Suppressor macrophage treated with lipopolysaccharide for 1 hour (primary cell): Measurements from ENCODE around the gene ZSWIM5.
"Not testable (repeated sequence)": the region's sequence is repeated elsewhere in the genome, so short reads cannot be mapped to it uniquely, and the experiment has no call there.

Experiments
- DNase-seq, 3 donors: peaks; one replicate each; pipeline ENCODE4 v3.0.0-alpha.2; 2020 to 2022

Gene ZSWIM5

DNA sequence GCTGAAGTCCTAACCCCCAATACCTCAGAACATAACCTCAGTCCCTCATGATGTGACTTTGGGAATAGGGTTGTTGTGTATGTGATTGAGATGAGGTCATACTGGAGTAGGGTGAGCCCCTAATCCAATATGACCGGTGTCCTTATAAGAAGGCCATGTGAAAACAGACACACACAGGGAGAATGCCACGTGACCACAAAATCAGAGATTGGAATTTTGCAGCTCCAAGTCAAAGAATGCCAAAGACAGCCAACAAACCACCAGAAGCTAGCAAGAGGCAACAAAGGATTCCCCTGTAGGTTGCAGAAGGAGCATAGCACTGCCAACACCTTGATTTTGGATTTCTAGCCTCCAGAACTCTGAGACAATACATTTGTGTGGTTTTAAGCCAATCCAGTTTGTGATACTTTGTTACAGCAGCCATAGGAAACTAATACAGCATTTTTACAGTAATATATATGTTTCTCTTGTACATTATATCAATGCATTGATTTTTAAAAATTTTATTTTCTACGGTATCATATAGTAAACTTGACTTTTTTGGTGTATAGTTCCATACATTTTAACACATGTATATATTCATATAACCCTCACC lies 5.4 kb downstream of the ZSWIM5 start:
- DNase-seq, result no peak

DNA sequence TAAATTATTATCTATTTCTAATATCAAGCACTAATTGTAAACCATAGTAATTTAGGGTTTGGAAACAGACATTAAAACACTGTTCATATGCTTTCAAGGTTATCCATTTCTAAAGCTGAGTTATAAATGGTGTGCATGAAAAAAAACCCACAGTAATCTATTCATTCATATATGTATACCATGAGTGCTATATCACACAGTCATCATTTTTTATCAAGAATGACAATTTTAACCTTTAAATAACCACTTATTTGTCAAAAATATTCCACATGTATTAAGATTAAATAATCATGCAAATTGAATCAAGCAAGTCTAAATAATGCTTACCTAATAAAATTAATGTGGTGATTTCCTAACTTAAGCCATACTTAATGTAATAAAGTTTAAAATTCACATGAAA lies 6.0 kb downstream of the ZSWIM5 start:
- DNase-seq, result no peak

DNA sequence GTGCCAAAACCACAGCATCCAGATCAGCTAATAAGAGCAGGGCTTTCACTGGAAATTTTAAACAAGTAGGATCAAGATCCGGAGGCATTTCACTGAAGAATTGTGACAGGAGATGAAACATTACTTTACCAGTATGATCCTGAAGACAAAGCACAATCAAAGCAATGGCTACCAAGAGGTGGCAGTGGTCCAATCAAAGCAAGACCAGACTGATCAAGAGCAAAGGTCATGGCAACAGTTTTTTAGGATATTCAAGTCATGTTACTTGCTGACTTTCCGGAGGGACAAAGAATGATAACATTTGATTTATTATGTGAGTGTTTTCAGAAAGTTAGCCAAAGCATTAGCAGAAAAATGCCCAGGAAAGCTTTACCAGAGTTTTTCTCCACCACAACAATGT lies 8.2 kb downstream of the ZSWIM5 start:
- DNase-seq, result no peak

DNA sequence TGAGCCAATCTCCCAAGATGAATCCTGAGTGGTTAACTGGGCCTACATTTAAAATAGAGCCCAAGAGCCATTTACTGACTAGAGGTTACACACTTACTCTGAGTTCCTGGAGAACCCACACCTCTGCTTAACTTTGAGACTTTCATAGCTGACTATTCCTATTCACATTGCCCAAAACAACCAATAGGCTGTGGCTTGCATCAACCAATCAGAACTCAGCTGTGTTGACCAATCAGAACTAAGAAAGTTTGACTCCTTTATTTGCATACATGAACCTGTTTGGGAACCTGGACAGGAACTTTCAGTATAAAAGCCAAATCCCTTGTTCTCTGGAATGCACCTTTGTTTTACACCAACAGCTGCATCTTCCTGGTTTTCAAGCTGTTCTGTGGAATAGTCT lies 9.5 kb downstream of the ZSWIM5 start:
- DNase-seq, result no peak

DNA sequence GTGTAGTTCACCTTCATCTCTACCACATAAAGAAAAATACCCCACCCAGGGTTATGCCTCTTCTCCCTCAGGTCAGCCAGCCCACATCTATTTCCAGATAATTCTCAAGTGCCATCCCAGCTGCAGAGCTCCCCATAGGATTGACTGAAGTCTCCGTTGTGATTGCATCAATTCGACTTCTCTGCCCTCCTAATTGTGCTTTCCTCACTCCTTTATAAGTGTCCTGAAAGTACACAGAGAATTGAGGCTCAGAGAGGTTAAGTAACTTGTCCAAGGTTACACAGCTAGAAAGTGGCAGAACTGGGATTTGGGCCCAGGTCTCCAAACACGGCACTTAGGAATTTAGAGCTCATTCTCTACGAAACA lies 15.0 kb downstream of the ZSWIM5 start:
- DNase-seq, result no peak

DNA sequence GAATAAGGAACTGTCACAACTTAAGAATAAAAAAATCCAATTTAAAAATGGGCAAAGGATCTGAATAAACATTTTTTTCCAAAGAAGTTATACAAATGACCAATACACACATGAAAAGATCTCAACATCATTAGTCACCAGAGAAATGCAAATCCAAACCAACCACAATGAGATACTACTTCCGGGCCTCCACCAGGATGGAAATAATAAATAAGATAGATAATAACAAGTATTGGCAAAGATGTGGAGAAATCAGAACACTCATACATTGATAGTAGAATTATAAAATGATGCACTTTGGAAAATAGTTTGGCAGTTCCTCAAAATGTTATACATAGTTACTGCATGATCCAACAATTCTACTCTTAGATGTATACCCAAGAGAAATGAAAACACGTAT lies 18.7 kb downstream of the ZSWIM5 start:
- no peak for DNase-seq

DNA sequence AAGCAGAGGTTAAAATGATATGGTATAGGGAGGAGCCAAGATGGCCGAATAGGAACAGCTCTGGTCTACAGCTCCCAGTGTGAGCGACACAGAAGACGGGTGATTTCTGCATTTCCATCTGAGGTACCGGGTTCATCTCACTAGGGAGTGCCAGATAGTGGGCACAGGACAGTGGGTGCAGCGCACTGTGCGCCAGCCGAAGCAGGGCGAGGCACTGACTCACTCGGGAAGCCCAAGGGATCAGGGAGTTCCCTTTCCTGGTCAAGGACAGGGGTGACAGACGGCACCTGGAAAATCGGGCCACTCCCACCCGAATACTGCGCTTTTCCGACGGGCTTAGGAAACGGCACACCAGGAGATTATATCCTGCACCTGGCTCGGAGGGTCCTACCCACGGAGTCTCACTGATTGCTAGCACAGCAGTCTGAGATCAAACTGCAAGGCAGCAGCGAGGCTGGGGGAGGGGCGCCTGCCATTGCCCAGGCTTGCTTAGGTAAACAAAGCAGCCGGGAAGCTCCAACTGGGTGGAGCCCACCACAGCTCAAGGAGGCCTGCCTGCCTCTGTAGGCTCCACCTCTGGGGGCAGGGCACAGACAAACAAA lies 26.4 kb downstream of the ZSWIM5 start:
- not testable (repeated sequence) for DNase-seq

DNA sequence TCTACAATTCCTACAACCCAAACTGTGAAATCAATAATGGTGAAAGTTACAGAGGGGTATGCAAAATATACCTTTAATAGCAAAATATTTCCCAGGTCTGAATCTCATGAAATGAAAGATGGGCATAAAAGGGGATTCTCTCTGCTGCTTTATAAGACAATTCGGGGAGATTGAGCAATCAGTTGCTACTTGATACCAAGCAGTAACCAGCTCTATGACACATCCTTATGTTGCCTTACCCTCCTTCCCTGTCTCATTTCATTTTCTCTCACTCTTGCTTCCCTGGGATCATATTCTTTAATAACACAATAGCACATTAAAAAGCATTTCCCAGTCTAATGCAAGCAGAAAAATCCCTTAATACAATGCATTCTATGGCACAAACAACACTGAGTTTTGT lies 29.0 kb downstream of the ZSWIM5 start:
- DNase-seq, result no peak

DNA sequence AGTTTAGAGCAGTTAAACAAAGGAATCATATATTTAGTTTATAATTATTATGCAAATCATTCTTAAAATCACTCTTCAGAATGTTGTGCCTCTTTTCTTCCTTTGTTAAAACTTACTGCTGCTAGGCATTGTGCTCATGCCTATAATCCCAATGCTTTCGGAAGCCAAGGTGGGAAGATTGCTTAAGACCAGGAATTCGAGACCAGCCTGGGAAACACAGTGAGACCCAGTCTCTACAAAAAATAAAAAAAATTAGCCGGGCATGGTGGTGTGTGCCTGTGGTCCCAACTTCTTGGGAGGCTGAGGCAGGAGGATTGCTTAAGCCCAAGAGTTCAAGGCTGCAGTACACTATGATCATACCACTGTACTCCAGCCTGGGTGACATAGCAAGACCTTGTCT lies 33.6 kb downstream of the ZSWIM5 start:
- DNase-seq, result no peak

DNA sequence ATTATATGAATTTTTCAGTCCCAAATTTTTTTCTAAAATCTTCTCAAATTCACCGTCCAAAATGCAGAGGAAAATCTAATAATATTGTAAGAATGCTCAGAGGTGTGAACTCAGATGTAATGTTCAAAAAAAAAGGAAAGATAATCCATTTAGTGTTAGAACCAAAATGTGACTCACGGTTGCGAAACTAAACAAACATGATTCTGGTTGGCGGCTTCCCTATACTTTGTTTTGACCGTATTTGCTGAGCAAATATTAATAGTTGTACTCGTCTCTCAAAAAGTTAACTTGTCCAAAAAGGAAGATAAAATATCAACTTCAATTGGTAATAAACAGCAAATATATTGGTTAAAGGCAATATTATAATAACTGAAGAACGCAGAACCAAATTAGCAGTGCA lies 34.4 kb downstream of the ZSWIM5 start:
- DNase-seq, result peak; percentile 25 to 63 (median 30)

DNA sequence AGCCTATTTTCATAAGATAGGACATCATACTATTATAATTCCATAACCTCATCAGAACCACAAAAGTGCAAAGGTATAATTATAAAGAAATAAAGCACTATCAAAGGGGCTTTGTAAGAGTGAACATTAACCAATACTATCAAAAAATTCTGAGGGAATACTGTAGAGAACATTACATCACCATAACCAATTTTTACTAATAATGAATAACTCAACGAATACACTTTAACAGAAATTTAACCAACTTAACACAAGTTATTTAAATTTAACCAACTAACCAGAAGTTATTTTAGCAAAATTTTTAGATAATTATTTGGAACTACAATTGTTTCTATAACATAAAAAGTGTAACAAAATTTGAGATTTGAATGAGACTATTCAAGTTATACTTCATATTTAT lies 34.8 kb downstream of the ZSWIM5 start:
- DNase-seq, result no peak

DNA sequence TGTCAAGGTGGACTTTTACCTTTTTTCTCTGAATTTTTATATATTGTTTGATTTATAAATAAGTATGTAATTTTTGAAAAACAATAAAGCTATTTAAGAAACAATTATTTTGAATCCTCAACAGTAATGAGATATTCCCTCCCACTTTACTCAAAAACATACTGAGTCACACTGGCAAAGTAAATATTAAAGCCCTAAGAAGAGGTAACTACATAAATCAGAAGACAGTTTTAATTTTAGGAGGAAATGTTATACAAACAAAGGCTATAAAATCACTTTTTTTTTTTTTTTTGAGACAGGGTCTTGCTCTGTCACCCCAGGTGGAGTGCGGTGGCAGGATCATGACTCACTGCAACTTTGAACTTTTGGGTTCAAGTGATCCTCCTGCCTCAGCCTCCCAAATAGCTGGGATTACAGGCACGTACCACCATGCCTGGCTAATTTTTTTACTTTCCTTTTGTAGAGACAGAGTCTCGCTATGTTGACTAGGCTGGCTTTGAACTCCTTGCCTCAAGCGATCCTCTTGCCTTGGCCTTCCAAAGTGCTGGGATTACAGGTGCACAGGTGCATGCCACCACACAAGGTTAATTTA lies 36.2 kb downstream of the ZSWIM5 start:
- no peak for DNase-seq

DNA sequence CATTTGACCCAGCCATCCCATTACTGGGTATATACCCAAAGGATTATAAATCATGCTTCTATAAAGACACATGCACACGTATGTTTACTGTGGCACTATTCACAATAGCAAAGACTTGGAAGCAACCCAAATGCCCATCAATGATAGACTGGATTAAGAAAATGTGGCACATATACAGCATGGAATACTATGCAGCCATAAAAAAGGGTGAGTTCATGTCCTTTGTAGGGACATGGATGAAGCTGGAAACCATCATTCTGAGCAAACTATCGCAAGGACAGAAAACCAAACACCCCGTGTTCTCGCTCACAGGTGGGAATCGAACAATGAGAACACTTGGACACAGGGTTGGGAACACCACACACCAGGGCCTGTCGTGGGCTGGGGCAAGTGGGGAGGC lies 38.5 kb downstream of the ZSWIM5 start:
- not testable (repeated sequence) for DNase-seq

DNA sequence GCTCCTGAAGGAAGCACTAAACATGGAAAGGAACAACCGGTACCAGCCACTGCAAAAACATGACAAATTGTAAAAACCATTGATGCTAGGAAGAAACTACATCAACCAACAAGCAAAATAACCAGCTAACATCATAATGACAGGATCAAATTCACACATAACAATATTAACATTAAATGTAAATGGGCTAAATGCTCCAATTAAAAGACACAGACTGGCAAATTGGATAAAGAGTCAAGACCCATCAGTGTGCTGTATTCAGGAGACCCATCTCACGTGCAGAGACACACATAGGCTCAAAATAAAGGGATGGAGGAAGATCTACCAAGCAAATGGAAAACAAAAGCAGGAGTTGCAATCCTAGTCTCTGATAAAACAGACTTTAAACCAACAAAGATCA lies 42.1 kb downstream of the ZSWIM5 start:
- DNase-seq, result not testable (repeated sequence)

DNA sequence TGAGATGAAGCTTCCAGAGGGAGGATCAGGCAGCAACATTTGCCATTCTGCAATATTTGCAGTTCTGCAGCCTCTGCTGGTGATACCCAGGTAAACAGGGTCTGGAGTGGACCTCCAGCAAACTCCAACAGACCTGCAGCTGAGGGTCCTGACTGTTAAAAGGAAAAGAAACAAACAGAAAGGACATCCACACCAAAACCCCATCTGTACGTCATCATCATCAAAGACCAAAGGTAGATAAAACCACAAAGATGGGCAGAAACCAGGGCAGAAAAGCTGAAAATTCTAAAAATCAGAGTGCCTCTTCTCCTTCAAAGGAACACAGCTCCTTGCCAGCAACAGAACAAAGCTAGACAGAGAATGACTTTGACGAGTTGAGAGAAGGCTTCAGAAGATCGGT lies 43.3 kb downstream of the ZSWIM5 start:
- not testable (repeated sequence) for DNase-seq

DNA sequence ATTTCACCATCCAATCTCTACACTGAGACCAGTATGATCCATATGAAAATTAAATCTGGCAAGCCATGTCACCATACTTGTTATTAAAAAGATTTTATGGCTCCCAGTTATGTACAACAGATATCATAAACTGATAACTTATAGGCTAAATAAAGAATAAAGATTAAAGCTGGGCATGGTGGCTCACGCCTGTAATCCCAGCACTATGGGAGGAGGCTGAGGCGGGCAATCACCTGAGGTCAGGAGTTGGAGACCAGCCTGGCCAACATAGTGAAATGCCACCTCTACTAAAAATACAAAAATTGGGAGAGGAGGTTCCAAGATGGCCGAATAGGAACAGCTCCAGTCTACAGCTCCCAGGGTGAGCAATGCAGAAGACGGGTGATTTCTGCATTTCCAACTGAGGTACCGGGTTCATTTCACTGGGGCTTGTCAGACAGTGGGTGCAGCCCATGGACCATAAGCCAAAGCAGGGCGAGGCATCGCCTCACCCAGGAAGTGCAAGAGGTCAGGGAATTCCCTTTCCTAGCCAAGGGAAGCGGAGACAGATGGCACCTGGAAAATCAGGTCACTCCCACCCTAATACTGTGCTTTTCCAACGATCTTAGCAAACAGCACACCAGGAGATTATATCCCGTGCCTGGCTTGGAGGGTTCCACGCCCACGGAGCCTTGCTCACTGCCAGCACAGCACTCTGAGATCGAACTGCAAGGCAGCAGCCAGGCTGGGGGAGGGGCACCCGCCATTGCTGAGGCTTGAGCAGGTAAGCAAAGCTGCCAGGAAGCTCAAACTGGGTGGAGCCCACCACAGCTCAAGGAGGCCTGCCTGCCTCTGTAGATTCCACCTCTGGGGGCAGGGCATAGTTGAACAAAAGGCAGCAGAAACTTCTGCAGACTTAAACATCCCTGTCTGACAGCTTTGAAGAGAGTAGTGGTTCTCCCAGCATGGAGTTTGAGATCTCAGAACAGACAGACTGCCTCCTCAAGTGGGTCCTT lies 44.1 kb downstream of the ZSWIM5 start:
- not testable (repeated sequence) for DNase-seq

DNA sequence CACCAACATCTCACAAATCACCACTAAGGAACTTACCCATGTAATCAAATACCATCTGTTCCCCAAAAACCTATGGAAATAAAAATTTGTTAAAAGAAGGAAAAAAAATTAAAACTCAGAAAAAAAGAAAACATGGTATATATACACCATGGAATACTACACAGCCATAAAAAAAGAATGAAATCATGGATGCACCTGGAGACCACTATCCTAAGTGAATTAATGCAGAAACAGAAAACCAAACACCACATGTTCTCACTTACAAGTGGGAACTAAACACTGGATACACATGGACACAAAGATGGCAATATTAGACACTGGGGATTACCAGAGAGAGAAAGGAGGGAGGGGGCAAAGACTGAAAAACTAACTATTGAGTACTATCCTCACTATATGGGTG lies 50.4 kb downstream of the ZSWIM5 start:
- no peak for DNase-seq

DNA sequence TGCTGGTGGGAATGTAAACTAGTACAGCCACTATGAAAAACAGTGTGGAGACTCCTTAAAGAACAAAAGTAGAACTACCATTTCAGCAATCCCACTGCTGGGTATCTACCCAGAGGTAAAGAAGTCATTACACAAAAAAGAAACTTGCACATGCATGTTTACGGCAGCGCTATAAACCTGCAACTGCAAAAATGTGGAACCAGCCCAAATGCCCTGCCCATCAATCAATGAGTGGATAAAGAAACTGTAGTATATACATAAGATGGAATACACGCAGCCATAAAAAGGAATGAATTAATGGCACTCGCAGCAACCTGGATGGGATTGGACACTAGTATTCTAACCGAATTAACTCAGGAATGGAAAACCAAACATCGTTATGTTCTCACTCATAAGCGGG lies 51.0 kb downstream of the ZSWIM5 start:
- DNase-seq, result no peak

DNA sequence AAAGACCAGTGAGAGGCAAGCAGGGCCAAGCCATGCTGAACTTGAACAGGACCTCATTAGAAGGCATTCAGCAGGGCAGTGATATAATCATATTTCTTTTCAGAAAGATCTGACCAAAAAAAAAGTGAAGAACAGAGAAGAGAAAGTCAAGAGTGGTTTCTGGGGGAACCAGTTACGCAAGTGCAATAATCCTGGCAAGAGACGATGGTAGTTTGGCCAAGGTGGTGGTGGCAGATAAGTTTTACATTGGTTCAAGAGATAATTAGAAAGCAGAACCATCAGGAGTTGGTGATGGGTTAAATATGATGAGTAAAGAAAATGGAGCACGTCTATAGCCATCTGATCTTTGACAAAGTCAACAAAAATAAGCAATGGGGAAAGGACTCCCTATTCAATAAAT lies 54.3 kb downstream of the ZSWIM5 start:
- DNase-seq, result no peak

DNA sequence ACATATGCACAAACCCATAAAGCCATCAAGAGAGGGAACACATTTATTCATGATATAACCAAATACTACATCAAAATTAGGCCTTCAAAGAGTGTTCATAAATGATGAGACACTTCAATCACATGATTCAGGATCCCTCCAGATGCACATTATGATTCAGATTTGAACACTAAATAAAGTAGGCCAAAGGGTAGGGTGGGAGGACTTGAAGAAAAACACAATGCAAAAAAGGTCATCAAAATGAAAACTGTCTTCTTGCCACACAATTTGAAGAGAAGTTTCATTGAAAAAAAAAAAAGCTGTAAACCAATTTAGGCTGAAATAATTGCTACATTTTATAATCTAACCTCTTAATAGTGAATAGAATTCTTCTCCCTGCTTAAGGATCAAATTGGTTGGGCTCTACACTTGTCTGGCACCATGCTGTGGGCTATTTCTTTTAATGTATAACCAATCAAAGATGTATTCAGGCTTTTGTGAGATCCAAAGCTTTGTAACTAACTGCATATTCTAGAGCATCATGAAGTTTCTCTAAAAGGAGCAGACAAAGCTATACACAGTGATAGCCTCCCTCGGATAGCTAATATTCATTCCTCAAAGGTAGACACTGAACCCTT lies 58.1 kb downstream of the ZSWIM5 start:
- peak in 1 of 3 donors; percentile 10 for DNase-seq

DNA sequence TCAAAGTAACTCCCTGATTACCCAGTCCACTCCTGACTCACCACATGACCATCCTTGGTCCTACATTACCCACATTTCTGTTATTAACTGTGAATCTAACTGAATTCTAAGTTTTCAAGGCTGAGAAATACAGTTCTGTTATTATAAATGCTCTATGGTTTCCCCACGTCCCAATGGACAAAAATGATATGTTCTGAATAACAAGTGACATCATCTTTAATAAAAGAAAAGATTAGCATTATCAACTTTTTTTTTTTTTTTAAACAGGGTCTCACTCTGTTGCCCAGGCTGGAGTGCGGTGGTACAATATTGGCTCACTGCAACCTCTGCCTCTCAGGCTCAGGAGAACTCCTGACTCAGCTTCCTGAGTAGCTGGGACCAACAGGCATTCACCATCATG lies 59.6 kb downstream of the ZSWIM5 start:
- no peak for DNase-seq

DNA sequence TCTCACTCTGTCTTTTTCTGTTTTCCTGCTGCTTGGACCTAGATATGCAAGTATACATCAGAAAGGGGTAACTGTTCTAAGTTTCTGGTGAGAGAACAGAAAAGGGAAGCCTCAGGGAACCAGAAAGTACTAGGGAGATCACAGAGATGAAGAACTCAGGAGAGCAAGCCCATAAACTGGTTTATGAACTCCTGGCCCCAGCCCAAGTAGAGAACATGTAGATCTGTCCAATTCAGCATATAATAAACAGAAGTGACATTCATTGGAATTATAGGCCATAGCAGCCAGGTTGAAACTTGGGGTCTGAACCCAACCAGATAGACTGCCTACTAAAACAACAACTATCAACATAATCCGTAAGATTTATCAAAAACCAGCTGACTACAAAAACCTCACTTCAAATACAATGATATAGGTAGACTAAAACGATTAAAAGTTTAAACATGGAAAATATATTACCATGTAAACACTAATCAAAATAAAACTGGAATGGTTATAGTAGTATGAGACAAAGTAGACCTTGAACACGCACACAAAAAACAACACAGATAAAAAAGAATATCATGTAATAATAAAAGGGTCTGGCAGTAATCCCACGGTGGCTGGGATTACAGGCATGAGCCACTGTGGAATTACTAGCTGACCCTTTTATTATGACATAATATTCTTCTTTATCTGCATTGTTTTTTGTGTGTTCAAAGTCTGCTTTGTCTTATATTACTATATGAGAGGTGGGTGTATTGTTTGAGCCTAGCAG lies 65.0 kb downstream of the ZSWIM5 start:
- no peak for DNase-seq
